ENCODE measurements around the gene DUT.

The DUT gene

DNA sequence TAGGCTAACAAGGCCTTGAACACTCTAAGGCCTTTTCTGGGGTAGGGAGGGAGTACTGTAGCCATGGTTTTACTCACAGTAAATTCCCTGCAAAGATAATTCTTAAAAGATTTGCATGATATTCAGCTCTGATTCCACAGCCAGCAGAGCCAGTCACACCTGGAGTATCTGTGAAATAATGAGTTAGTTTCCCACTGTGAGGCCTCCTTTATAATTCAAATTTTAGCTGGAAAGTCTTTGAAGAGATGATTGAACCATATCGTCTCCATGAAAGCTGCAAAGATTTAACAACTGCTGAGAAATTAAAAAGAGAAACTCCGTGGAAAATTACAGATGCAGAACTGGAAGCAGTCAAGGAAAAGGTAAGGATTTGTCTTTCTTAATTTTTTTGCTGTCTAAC, 32.3 kb upstream of the DUT start:
- TF ChIP-seq TEAD4 (IDR thresholded peaks at IDR 0.05) (no peak), TCF12 (IDR thresholded peaks at IDR 0.05; ENCODE audit: low read depth) (no peak), NFIC (IDR thresholded peaks at IDR 0.05) (no peak), EP300 (IDR thresholded peaks at IDR 0.05; ENCODE audit: borderline replicate concordance) (no peak), EGR1 (IDR thresholded peaks at IDR 0.05) (no peak), FOXM1 (IDR thresholded peaks at IDR 0.05; ENCODE audit: borderline replicate concordance, low read depth) (no peak), YY1 (IDR thresholded peaks at IDR 0.05; ENCODE audit: low read depth) (no peak), CEBPB (IDR thresholded peaks at IDR 0.05) (no peak), ZBTB7A (IDR thresholded peaks at IDR 0.05; ENCODE audit: low read depth) (no peak), CREB1 (IDR thresholded peaks at IDR 0.05; ENCODE audit: low read depth) (no peak), RAD21 (IDR thresholded peaks at IDR 0.05; ENCODE audit: low read depth) (no peak), TAF1 (IDR thresholded peaks at IDR 0.05; ENCODE audit: low read depth) (no peak)
- TF ChIP-seq, protein P1, sequence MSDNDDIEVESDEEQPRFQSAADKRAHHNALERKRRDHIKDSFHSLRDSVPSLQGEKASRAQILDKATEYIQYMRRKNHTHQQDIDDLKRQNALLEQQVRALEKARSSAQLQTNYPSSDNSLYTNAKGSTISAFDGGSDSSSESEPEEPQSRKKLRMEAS (IDR thresholded peaks at IDR 0.05): no peak
- TF ChIP-seq, protein P2, sequence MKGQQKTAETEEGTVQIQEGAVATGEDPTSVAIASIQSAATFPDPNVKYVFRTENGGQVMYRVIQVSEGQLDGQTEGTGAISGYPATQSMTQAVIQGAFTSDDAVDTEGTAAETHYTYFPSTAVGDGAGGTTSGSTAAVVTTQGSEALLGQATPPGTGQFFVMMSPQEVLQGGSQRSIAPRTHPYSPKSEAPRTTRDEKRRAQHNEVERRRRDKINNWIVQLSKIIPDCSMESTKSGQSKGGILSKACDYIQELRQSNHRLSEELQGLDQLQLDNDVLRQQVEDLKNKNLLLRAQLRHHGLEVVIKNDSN (IDR thresholded peaks at IDR 0.05): no peak
- TF ChIP-seq, protein P3, sequence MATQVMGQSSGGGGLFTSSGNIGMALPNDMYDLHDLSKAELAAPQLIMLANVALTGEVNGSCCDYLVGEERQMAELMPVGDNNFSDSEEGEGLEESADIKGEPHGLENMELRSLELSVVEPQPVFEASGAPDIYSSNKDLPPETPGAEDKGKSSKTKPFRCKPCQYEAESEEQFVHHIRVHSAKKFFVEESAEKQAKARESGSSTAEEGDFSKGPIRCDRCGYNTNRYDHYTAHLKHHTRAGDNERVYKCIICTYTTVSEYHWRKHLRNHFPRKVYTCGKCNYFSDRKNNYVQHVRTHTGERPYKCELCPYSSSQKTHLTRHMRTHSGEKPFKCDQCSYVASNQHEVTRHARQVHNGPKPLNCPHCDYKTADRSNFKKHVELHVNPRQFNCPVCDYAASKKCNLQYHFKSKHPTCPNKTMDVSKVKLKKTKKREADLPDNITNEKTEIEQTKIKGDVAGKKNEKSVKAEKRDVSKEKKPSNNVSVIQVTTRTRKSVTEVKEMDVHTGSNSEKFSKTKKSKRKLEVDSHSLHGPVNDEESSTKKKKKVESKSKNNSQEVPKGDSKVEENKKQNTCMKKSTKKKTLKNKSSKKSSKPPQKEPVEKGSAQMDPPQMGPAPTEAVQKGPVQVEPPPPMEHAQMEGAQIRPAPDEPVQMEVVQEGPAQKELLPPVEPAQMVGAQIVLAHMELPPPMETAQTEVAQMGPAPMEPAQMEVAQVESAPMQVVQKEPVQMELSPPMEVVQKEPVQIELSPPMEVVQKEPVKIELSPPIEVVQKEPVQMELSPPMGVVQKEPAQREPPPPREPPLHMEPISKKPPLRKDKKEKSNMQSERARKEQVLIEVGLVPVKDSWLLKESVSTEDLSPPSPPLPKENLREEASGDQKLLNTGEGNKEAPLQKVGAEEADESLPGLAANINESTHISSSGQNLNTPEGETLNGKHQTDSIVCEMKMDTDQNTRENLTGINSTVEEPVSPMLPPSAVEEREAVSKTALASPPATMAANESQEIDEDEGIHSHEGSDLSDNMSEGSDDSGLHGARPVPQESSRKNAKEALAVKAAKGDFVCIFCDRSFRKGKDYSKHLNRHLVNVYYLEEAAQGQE (IDR thresholded peaks at IDR 0.05; ENCODE audit: low read depth): no peak

DNA sequence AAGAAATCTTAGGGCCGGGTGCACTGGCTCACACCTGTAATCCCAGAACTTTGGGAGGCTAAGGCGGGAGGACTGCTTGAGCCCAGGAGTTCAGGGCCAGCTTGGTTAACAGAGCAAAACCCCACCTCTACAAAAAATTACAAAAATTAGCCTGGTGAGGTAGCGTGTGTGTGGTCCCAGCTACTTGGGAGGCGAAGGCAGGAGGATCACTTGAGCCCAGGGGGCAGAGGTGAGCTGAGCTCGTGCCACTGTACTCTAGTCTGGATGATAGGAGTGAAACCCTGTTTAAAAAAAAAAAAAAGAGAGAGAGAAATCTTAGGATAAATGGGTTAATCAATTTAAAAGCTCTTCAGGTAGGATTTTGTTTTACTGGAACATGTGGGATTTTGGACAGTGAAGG, 31.2 kb upstream of the DUT start:
- TF ChIP-seq EGR1 (IDR thresholded peaks at IDR 0.05) (no peak), TAF1 (IDR thresholded peaks at IDR 0.05; ENCODE audit: low read depth) (no peak), EP300 (IDR thresholded peaks at IDR 0.05; ENCODE audit: borderline replicate concordance) (no peak), FOXM1 (IDR thresholded peaks at IDR 0.05; ENCODE audit: borderline replicate concordance, low read depth) (no peak), TEAD4 (IDR thresholded peaks at IDR 0.05) (no peak), TCF12 (IDR thresholded peaks at IDR 0.05; ENCODE audit: low read depth) (no peak), CEBPB (IDR thresholded peaks at IDR 0.05) (no peak), RAD21 (IDR thresholded peaks at IDR 0.05; ENCODE audit: low read depth) (no peak), ZBTB7A (IDR thresholded peaks at IDR 0.05; ENCODE audit: low read depth) (no peak), NFIC (IDR thresholded peaks at IDR 0.05) (no peak), YY1 (IDR thresholded peaks at IDR 0.05; ENCODE audit: low read depth) (no peak), CREB1 (IDR thresholded peaks at IDR 0.05; ENCODE audit: low read depth) (no peak)
- TF ChIP-seq, protein P1 (IDR thresholded peaks at IDR 0.05): no peak
- TF ChIP-seq, protein P3 (IDR thresholded peaks at IDR 0.05; ENCODE audit: low read depth): no peak
- TF ChIP-seq, protein P2 (IDR thresholded peaks at IDR 0.05): no peak

DNA sequence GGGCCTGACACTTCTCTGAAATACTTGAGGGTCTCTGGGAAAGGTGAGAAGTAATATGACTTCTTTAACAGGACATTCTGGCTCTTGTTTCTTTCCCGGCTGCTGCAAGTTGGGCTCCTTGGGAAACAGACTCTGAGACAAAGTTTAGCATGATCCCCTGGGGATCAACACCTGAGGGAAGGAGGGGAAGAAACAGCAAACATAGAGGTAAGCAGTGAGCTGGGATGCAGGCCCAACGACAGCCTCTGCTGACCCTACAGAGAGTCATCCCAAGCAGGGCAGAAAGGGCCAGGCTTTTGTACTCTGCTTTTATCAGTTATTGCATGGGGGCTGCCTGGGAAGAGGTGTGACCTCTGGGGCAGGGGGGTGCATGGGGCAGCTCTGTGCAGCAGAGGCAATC, 26.8 kb upstream of the DUT start:
- TF ChIP-seq NFIC (IDR thresholded peaks at IDR 0.05) (no peak), FOXM1 (IDR thresholded peaks at IDR 0.05; ENCODE audit: borderline replicate concordance, low read depth) (no peak), EP300 (IDR thresholded peaks at IDR 0.05; ENCODE audit: borderline replicate concordance) (no peak), ZBTB7A (IDR thresholded peaks at IDR 0.05; ENCODE audit: low read depth) (no peak), EGR1 (IDR thresholded peaks at IDR 0.05) (no peak), YY1 (IDR thresholded peaks at IDR 0.05; ENCODE audit: low read depth) (no peak)
- TF ChIP-seq, protein P2 (IDR thresholded peaks at IDR 0.05): no peak
- TF ChIP-seq, protein P3 (IDR thresholded peaks at IDR 0.05; ENCODE audit: low read depth): no peak

DNA sequence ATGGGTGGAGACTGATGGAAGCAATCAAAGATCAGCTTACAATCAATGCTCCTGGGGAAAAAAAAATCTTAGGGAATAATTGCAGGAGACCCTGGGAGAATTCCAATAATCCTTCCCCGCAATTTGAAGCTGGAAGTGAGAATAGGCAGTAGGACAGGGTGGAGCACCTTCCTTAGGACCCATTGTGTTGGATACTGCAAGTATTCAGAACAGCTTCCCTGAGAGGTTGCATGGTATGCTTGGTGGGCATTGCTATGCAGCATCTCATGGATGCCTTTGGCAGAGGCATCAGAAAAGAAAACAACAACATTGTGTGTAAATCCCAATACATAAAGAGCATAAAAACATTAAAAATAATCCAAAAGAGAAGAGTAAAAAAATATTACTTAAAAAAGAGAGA, 24.6 kb upstream of the DUT start:
- no peak for TF ChIP-seq EGR1 (IDR thresholded peaks at IDR 0.05)
- TF ChIP-seq, protein P3 (IDR thresholded peaks at IDR 0.05; ENCODE audit: low read depth): no peak
- no peak for TF ChIP-seq FOXM1 (IDR thresholded peaks at IDR 0.05; ENCODE audit: borderline replicate concordance, low read depth)
- TF ChIP-seq ZBTB7A (IDR thresholded peaks at IDR 0.05; ENCODE audit: low read depth): no peak
